Mesenchymal stem cell (in vitro differentiated cells and primary cell): ENCODE measurements around the gene GSAP.

Experiments used
- DNase-seq: peaks from one replicate; pipeline ENCODE4 v3.0.0-alpha.2; 2013
- H2AFZ ChIP-seq: one replicate; pipeline ENCODE4 v1.6.1; 2013; ENCODE audit warnings: low read depth, mild to moderate bottlenecking, control low read depth, inconsistent platforms, low read length, moderate library complexity
- H2AK5ac ChIP-seq: 2 replicates; pipeline ENCODE4 v1.6.1; 2013; ENCODE audit warnings: low read length, moderate library complexity, mild to moderate bottlenecking, inconsistent platforms; ENCODE audit not compliant: severe bottlenecking
- H2BK120ac ChIP-seq: one replicate; pipeline ENCODE4 v1.6.1; 2013; ENCODE audit warnings: low read depth, mild to moderate bottlenecking, inconsistent platforms, low read length, moderate library complexity
- H2BK12ac ChIP-seq, 2 experiments: one replicate each; pipeline ENCODE4 v1.6.1; 2013; ENCODE audit warnings: inconsistent platforms in 2 of 2, low read length in 2 of 2, mild to moderate bottlenecking in 2 of 2, moderate library complexity in 2 of 2, control low read depth in 1 of 2
- H2BK15ac ChIP-seq: one replicate; pipeline ENCODE4 v1.6.1; 2013; ENCODE audit warnings: mild to moderate bottlenecking, low read depth, inconsistent platforms; ENCODE audit not compliant: poor library complexity, severe bottlenecking
- H2BK5ac ChIP-seq: 2 replicates; pipeline ENCODE4 v1.6.1; 2013; ENCODE audit warnings: low read depth, mild to moderate bottlenecking, low read length, control low read depth, inconsistent platforms; ENCODE audit not compliant: poor library complexity, severe bottlenecking
- H3K14ac ChIP-seq, 2 experiments: one replicate each; pipeline ENCODE4 v1.6.1; 2013; ENCODE audit warnings: inconsistent platforms in 2 of 2, low read length in 2 of 2, control low read depth in 1 of 2, mild to moderate bottlenecking in 1 of 2, moderate library complexity in 1 of 2
- H3K18ac ChIP-seq, 2 experiments: one replicate each; pipeline ENCODE4 v1.6.1; 2013; ENCODE audit warnings: inconsistent platforms in 2 of 2, low read length in 2 of 2, control low read depth in 1 of 2, low read depth in 1 of 2, mild to moderate bottlenecking in 1 of 2
- H3K23ac ChIP-seq, 2 experiments: one replicate each; pipeline ENCODE4 v1.6.1; 2013; ENCODE audit warnings: inconsistent platforms in 2 of 2, low read length in 2 of 2, mild to moderate bottlenecking in 2 of 2, moderate library complexity in 2 of 2, control low read depth in 1 of 2
- H3K27ac ChIP-seq: 2 replicates; pipeline ENCODE4 v1.5.1; 2013; ENCODE audit warnings: mild to moderate bottlenecking, moderate library complexity, low read length, control low read depth, inconsistent platforms; ENCODE audit not compliant: poor library complexity, severe bottlenecking
- H3K27me3 ChIP-seq, 2 experiments: 2 replicates each; pipeline versions ENCODE4 v1.6.1 to v1.7.0; 2013; ENCODE audit warnings: low read length in 2 of 2, mild to moderate bottlenecking in 2 of 2, moderate library complexity in 2 of 2, control low read depth in 1 of 2, inconsistent platforms in 1 of 2; ENCODE audit not compliant: control insufficient read depth in 1 of 2, insufficient read depth in 1 of 2
- H3K36me3 ChIP-seq, 2 experiments: 2 replicates each; pipeline versions ENCODE4 v1.6.1 to v1.7.0; 2013; ENCODE audit warnings: low read length in 2 of 2, control low read depth in 1 of 2, inconsistent platforms in 1 of 2, low read depth in 1 of 2, mild to moderate bottlenecking in 1 of 2; ENCODE audit not compliant: insufficient read depth in 2 of 2, control insufficient read depth in 1 of 2
- H3K4ac ChIP-seq, 2 experiments: one replicate each; pipeline ENCODE4 v1.6.1; 2013; ENCODE audit warnings: inconsistent platforms in 2 of 2, low read length in 2 of 2, mild to moderate bottlenecking in 2 of 2, moderate library complexity in 2 of 2, control low read depth in 1 of 2, low read depth in 1 of 2
- H3K4me1 ChIP-seq: 2 replicates; pipeline ENCODE4 v1.6.1; 2013; ENCODE audit warnings: low read depth, low read length, control low read depth; ENCODE audit not compliant: control insufficient read depth, insufficient read depth
- H3K4me2 ChIP-seq: 2 replicates; pipeline ENCODE4 v1.6.1; 2013; ENCODE audit warnings: low read length, mild to moderate bottlenecking, inconsistent platforms; ENCODE audit not compliant: poor library complexity, severe bottlenecking
- H3K4me3 ChIP-seq, 2 experiments: 2 replicates each; pipeline versions ENCODE4 v1.5.1 to v1.7.0; 2013; ENCODE audit warnings: low read length in 2 of 2, mild to moderate bottlenecking in 2 of 2, control low read depth in 1 of 2, low read depth in 1 of 2; ENCODE audit not compliant: insufficient read depth in 1 of 2
- H3K79me1 ChIP-seq: replicated peaks from 2 replicates; pipeline ENCODE4 v1.6.1; 2013; ENCODE audit warnings: mild to moderate bottlenecking, control low read depth, low read length, inconsistent platforms; ENCODE audit not compliant: poor library complexity, severe bottlenecking
- H3K9ac ChIP-seq: 2 replicates; pipeline ENCODE4 v1.7.0; 2013; ENCODE audit warnings: mild to moderate bottlenecking, low read length, moderate library complexity
- H3K9me3 ChIP-seq: 2 replicates; pipeline ENCODE4 v1.7.0; 2013; ENCODE audit warnings: mild to moderate bottlenecking, low read length; ENCODE audit not compliant: control insufficient read depth
- H4K8ac ChIP-seq: one replicate; pipeline ENCODE4 v1.6.1; 2013; ENCODE audit warnings: inconsistent platforms, mild to moderate bottlenecking, low read length, moderate library complexity
- H4K91ac ChIP-seq: one replicate; pipeline ENCODE4 v1.6.1; 2013; ENCODE audit warnings: mild to moderate bottlenecking, low read length, inconsistent platforms
- WGBS: methylation state at CpG from one replicate; pipeline ENCODE4 v1.1.7; 2013; ENCODE audit warnings: mixed read lengths; 5-methylcytosine and 5-hydroxymethylcytosine counted together

GSAP gene

GRCh38 chr7:77354484-77354883 lies 61.7 kb downstream of the GSAP start:
- H3K4ac ChIP-seq = no peak overlapping the region
- H3K14ac ChIP-seq = no peak overlapping the region
- H2AFZ ChIP-seq = no peak overlapping the region
- no peak overlapping the region for H2BK12ac ChIP-seq
- H3K79me1 ChIP-seq = no peaks in the 10 kb centered on the region
- no peak overlapping the region for H2BK120ac ChIP-seq
- WGBS = no CpG with 5 or more reads among the region's 2 CpGs
- no peak overlapping the region for H4K91ac ChIP-seq
- no peak overlapping the region for H2BK5ac ChIP-seq
- H3K36me3 ChIP-seq = peaks cover 0 to 9% of the 10 kb centered on the region in 2 experiments
- H3K4me1 ChIP-seq = peaks cover 4% of the 10 kb centered on the region
- H2AK5ac ChIP-seq = no peak overlapping the region
- no peak overlapping the region for H3K9ac ChIP-seq
- H3K27ac ChIP-seq = no peak overlapping the region
- H3K18ac ChIP-seq = no peak overlapping the region
- no peak overlapping the region for H4K8ac ChIP-seq
- H3K9me3 ChIP-seq = no peaks in the 10 kb centered on the region
- H3K23ac ChIP-seq = no peak overlapping the region
- H3K4me3 ChIP-seq = no peak overlapping the region
- no peak overlapping the region for H3K4me2 ChIP-seq
- H3K27me3 ChIP-seq = no peaks in the 10 kb centered on the region
- no peak for DNase-seq
- H2BK15ac ChIP-seq = no peak overlapping the region

- H2BK5ac ChIP-seq = no peak overlapping the region
- WGBS = 88% methylated on average over 4 of the region's 6 CpGs
- no peaks in the 10 kb centered on the region for H3K79me1 ChIP-seq
- no peaks in the 10 kb centered on the region for H3K27me3 ChIP-seq
- no peak overlapping the region for H2AK5ac ChIP-seq
- no peaks in the 10 kb centered on the region for H3K9me3 ChIP-seq
- H4K91ac ChIP-seq = no peak overlapping the region
- no peak overlapping the region for H3K4me2 ChIP-seq
- H2BK15ac ChIP-seq = no peak overlapping the region
- H2AFZ ChIP-seq = no peak overlapping the region
- no peak overlapping the region for H4K8ac ChIP-seq
- H2BK120ac ChIP-seq = no peak overlapping the region
- H3K23ac ChIP-seq = no peak overlapping the region
- H3K9ac ChIP-seq = no peak overlapping the region
- H2BK12ac ChIP-seq = no peak overlapping the region
- H3K36me3 ChIP-seq = peaks cover 0 to 9% of the 10 kb centered on the region in 2 experiments
- no peak overlapping the region for H3K18ac ChIP-seq
- DNase-seq = no peak
- peaks cover 4% of the 10 kb centered on the region for H3K4me1 ChIP-seq
- no peak overlapping the region for H3K27ac ChIP-seq
- no peak overlapping the region for H3K4me3 ChIP-seq
- no peak overlapping the region for H3K4ac ChIP-seq
- H3K14ac ChIP-seq = no peak overlapping the region
These were observed 62.2 kb downstream of the GSAP start for GRCh38 chr7:77353911-77354310.

GRCh38 chr7:77353407-77353721 lies 62.8 kb downstream of the GSAP start:
- H3K9me3 ChIP-seq = no peaks in the 10 kb centered on the region
- WGBS = 100% methylated on average over 1 of the region's 1 CpG
- no peak overlapping the region for H4K8ac ChIP-seq
- H3K23ac ChIP-seq = no peak overlapping the region
- H2BK15ac ChIP-seq = no peak overlapping the region
- no peak overlapping the region for H2BK12ac ChIP-seq
- no peak overlapping the region for H2BK5ac ChIP-seq
- H3K79me1 ChIP-seq = no peaks in the 10 kb centered on the region
- H3K4me2 ChIP-seq = no peak overlapping the region
- no peak overlapping the region for H2AFZ ChIP-seq
- no peak overlapping the region for H2AK5ac ChIP-seq
- H3K4me1 ChIP-seq = peaks cover 4% of the 10 kb centered on the region
- no peak overlapping the region for H4K91ac ChIP-seq
- H2BK120ac ChIP-seq = no peak overlapping the region
- no peak for DNase-seq
- H3K4me3 ChIP-seq = no peak overlapping the region
- no peak overlapping the region for H3K14ac ChIP-seq
- no peak overlapping the region for H3K27ac ChIP-seq
- H3K36me3 ChIP-seq = peaks cover 0 to 9% of the 10 kb centered on the region in 2 experiments
- H3K18ac ChIP-seq = no peak overlapping the region
- H3K27me3 ChIP-seq = no peaks in the 10 kb centered on the region
- no peak overlapping the region for H3K9ac ChIP-seq
- H3K4ac ChIP-seq = no peak overlapping the region

- Histone ChIP-seq H3K36me3 (peaks cover 0 to 9% of the 10 kb centered on the region in 2 experiments), H3K18ac (no peak overlapping the region), H3K4me2 (no peak overlapping the region), H2AFZ (no peak overlapping the region), H2BK12ac (no peak overlapping the region), H3K27me3 (no peaks in the 10 kb centered on the region), H3K9ac (no peak overlapping the region), H3K23ac (no peak overlapping the region), H3K9me3 (no peaks in the 10 kb centered on the region), H4K91ac (no peak overlapping the region), H2BK5ac (no peak overlapping the region), H3K79me1 (no peaks in the 10 kb centered on the region), H3K14ac (no peak overlapping the region), H3K4me1 (peaks cover 5% of the 10 kb centered on the region), H2BK15ac (no peak overlapping the region), H2AK5ac (no peak overlapping the region), H3K4me3 (no peak overlapping the region), H4K8ac (no peak overlapping the region), H2BK120ac (no peak overlapping the region), H3K4ac (no peak overlapping the region), H3K27ac (no peak overlapping the region)
- no peak for DNase-seq
- WGBS = 86% methylated on average over 3 of the region's 4 CpGs
These were observed 63.3 kb downstream of the GSAP start for GRCh38 chr7:77352665-77353406.
